ENCODE data around the gene ICAM2. TPM values are rescaled to one million over a fixed set of nuclear protein-coding genes. Genes with fewer than 3 reads are reported as not detected.

ICAM2 gene
- total RNA-seq, 2 experiments from 2014 or later, result 65.0 to 66.7 TPM

GRCh38 chr17:64060331-64060730 is 39.9 kb upstream of the ICAM2 start:
- Mint-ChIP-seq H3K4me1 (ENCODE audit: low read depth) (peaks cover 83% of the 10 kb centered on the region), H3K4me3 (no peak overlapping the region), H3K27me3 (no peaks in the 10 kb centered on the region), H3K27ac (peak overlapping the region; percentile 73), H3K9me3 (no peaks in the 10 kb centered on the region), H3K36me3 (peaks cover 61% of the 10 kb centered on the region)
- intact Hi-C loops (cut with micrococcal nuclease), result loop anchor here (10.0 kb wide), 1 partner anchor 444 kb away; the partner anchor contains the start of genes CEP95 and DDX5
- POLR2A ChIA-PET, result interaction anchor here (0.6 to 7.9 kb wide), 8 partner anchors 24 to 216 kb away, joined by 3 to 56 read pairs (median 6); partner anchors contain the start of genes ERN1, ICAM2 and TEX2
- CTCF ChIA-PET, result interaction anchor here (1.0 to 10.4 kb wide), 9 partner anchors 22 to 114 kb away, joined by 3 to 193 read pairs (median 6); partner anchors contain the start of genes ERN1 and ICAM2
- no peak for DNase-seq

GRCh38 chr17:64059756-64060155 is 39.3 kb upstream of the ICAM2 start:
- intact Hi-C loops (cut with micrococcal nuclease), result loop anchor here (10.0 kb wide), 1 partner anchor 445 kb away; the partner anchor contains the start of genes CEP95 and DDX5
- CTCF ChIA-PET, result interaction anchor here (2.3 to 10.4 kb wide), 3 partner anchors 31 to 71 kb away, joined by 10 to 193 read pairs (median 30); partner anchors contain the start of gene ERN1
- POLR2A ChIA-PET, result interaction anchor here (0.6 to 7.9 kb wide), 6 partner anchors 24 to 216 kb away, joined by 3 to 56 read pairs (median 10); partner anchors contain the start of genes ERN1, ICAM2 and TEX2
- H3K4me3 Mint-ChIP-seq, result no peak overlapping the region
- no peaks in the 10 kb centered on the region for H3K9me3 Mint-ChIP-seq
- no peak for DNase-seq
- H3K36me3 Mint-ChIP-seq, result peaks cover 60% of the 10 kb centered on the region
- H3K4me1 Mint-ChIP-seq (ENCODE audit: low read depth), result peaks cover 78% of the 10 kb centered on the region
- H3K27me3 Mint-ChIP-seq, result no peaks in the 10 kb centered on the region
- H3K27ac Mint-ChIP-seq, result peak overlapping the region; percentile 73

- no peaks in the 10 kb centered on the region for H3K27me3 Mint-ChIP-seq
- intact Hi-C loops (cut with micrococcal nuclease), result no loop called here
- H3K36me3 Mint-ChIP-seq, result peaks cover 59% of the 10 kb centered on the region
- peaks cover 67% of the 10 kb centered on the region for H3K4me1 Mint-ChIP-seq (ENCODE audit: low read depth)
- no peak for DNase-seq
- ChIA-PET POLR2A (interaction anchor here (0.6 kb wide), 1 partner anchor 121 kb away, joined by 4 read pairs; no protein-coding TSS in a partner anchor), CTCF (interaction anchor here (3.1 kb wide), 1 partner anchor 30 kb away, joined by 11 read pairs; no protein-coding TSS in a partner anchor)
- no peak overlapping the region for H3K4me3 Mint-ChIP-seq
- H3K27ac Mint-ChIP-seq, result peak overlapping the region; percentile 75
- H3K9me3 Mint-ChIP-seq, result no peaks in the 10 kb centered on the region
These were observed 38.2 kb upstream of the ICAM2 start for GRCh38 chr17:64058621-64059020.

- no peak overlapping the region for H3K4me3 Mint-ChIP-seq
- H3K27ac Mint-ChIP-seq, result peak overlapping the region; percentile 64
- intact Hi-C loops (cut with micrococcal nuclease), result no loop called here
- H3K9me3 Mint-ChIP-seq, result no peaks in the 10 kb centered on the region
- ChIA-PET POLR2A (no interaction called here), CTCF (interaction anchor here (1.0 to 9.1 kb wide), 3 partner anchors 9 to 74 kb away, joined by 6 to 89 read pairs (median 11); partner anchors contain the start of gene ERN1)
- peaks cover 61% of the 10 kb centered on the region for H3K4me1 Mint-ChIP-seq (ENCODE audit: low read depth)
- DNase-seq, result no peak
- H3K27me3 Mint-ChIP-seq, result no peaks in the 10 kb centered on the region
- peaks cover 63% of the 10 kb centered on the region for H3K36me3 Mint-ChIP-seq
These were observed 37.3 kb upstream of the ICAM2 start for GRCh38 chr17:64057701-64058263.

- CTCF ChIA-PET, result interaction anchor here (0.7 to 9.1 kb wide), 6 partner anchors 10 to 137 kb away, joined by 3 to 89 read pairs (median 6); partner anchors contain the start of genes ERN1 and GH1
These were observed 36.0 kb upstream of the ICAM2 start for GRCh38 chr17:64056269-64057005.

GRCh38 chr17:64055183-64056142 is 35.0 kb upstream of the ICAM2 start:
- ChIA-PET CTCF (interaction anchor here (0.5 to 9.1 kb wide), 5 partner anchors 26 to 183 kb away, joined by 3 to 89 read pairs (median 10); partner anchors contain the start of gene ERN1), POLR2A (no interaction called here)
- H3K27me3 Mint-ChIP-seq, result no peaks in the 10 kb centered on the region
- intact Hi-C loops (cut with micrococcal nuclease), result no loop called here
- no peak overlapping the region for H3K4me3 Mint-ChIP-seq
- no peaks in the 10 kb centered on the region for H3K9me3 Mint-ChIP-seq
- H3K27ac Mint-ChIP-seq, result peak overlapping the region; percentile 64
- H3K4me1 Mint-ChIP-seq (ENCODE audit: low read depth), result peaks cover 55% of the 10 kb centered on the region
- DNase-seq, result no peak
- H3K36me3 Mint-ChIP-seq, result peaks cover 81% of the 10 kb centered on the region

More at GRCh38 chr17:64056269-64057005, 36.0 kb upstream of the ICAM2 start:
- H3K27ac Mint-ChIP-seq, result peak overlapping the region; percentile 64
- POLR2A ChIA-PET, result interaction anchor here (0.9 kb wide), 1 partner anchor 26 kb away, joined by 4 read pairs; no protein-coding TSS in a partner anchor
- H3K4me1 Mint-ChIP-seq (ENCODE audit: low read depth), result peaks cover 55% of the 10 kb centered on the region
- no peaks in the 10 kb centered on the region for H3K9me3 Mint-ChIP-seq
- DNase-seq, result no peak
- peaks cover 73% of the 10 kb centered on the region for H3K36me3 Mint-ChIP-seq
- no peak overlapping the region for H3K4me3 Mint-ChIP-seq
- H3K27me3 Mint-ChIP-seq, result no peaks in the 10 kb centered on the region
- intact Hi-C loops (cut with micrococcal nuclease), result no loop called here

- intact Hi-C loops (cut with micrococcal nuclease), result no loop called here
- no peak overlapping the region for H3K4me3 Mint-ChIP-seq
- peaks cover 56% of the 10 kb centered on the region for H3K4me1 Mint-ChIP-seq (ENCODE audit: low read depth)
- no peak for DNase-seq
- H3K36me3 Mint-ChIP-seq, result peaks cover 81% of the 10 kb centered on the region
- POLR2A ChIA-PET, result interaction anchor here (0.9 kb wide), 1 partner anchor 9 kb away, joined by 3 read pairs; no protein-coding TSS in a partner anchor
- no peaks in the 10 kb centered on the region for H3K27me3 Mint-ChIP-seq
- H3K27ac Mint-ChIP-seq, result no peak overlapping the region
- H3K9me3 Mint-ChIP-seq, result no peaks in the 10 kb centered on the region
- CTCF ChIA-PET, result interaction anchor here (2.0 to 9.1 kb wide), 2 partner anchors 25 to 77 kb away, joined by 10 to 89 read pairs; partner anchors contain the start of gene ERN1
These were observed 33.9 kb upstream of the ICAM2 start for GRCh38 chr17:64054304-64054703.

- POLR2A ChIA-PET, result no interaction called here
- no peak for DNase-seq
- Mint-ChIP-seq H3K4me1 (ENCODE audit: low read depth) (peaks cover 44% of the 10 kb centered on the region), H3K36me3 (peaks cover 77% of the 10 kb centered on the region), H3K9me3 (no peaks in the 10 kb centered on the region), H3K4me3 (no peak overlapping the region), H3K27me3 (no peaks in the 10 kb centered on the region), H3K27ac (peak overlapping the region; percentile 41)
- CTCF ChIA-PET, result interaction anchor here (1.2 to 9.1 kb wide), 3 partner anchors 24 to 79 kb away, joined by 9 to 89 read pairs (median 10); partner anchors contain the start of gene ERN1
- intact Hi-C loops (cut with micrococcal nuclease), result no loop called here
These were observed 32.7 kb upstream of the ICAM2 start for GRCh38 chr17:64053101-64053500.

- Mint-ChIP-seq H3K27ac (peak overlapping the region; percentile 93), H3K36me3 (peaks cover 79% of the 10 kb centered on the region), H3K4me1 (ENCODE audit: low read depth) (peaks cover 29% of the 10 kb centered on the region), H3K4me3 (no peak overlapping the region), H3K27me3 (no peaks in the 10 kb centered on the region), H3K9me3 (no peaks in the 10 kb centered on the region)
- no peak for DNase-seq
- POLR2A ChIA-PET, result interaction anchor here (0.6 to 1.0 kb wide), 3 partner anchors 31 to 167 kb away, joined by 3 read pairs; no protein-coding TSS in a partner anchor
- intact Hi-C loops (cut with micrococcal nuclease), result no loop called here
- CTCF ChIA-PET, result interaction anchor here (0.8 to 9.1 kb wide), 8 partner anchors 9 to 164 kb away, joined by 3 to 89 read pairs (median 4); partner anchors contain the start of gene ERN1
These were observed 30.7 kb upstream of the ICAM2 start for GRCh38 chr17:64051153-64051552.

- peaks cover 27% of the 10 kb centered on the region for H3K4me1 Mint-ChIP-seq (ENCODE audit: low read depth)
- no peaks in the 10 kb centered on the region for H3K9me3 Mint-ChIP-seq
- ChIA-PET CTCF (interaction anchor here (0.6 to 9.1 kb wide), 5 partner anchors 23 to 103 kb away, joined by 3 to 89 read pairs (median 12); partner anchors contain the start of gene ERN1), POLR2A (interaction anchor here (1.4 kb wide), 1 partner anchor 81 kb away, joined by 5 read pairs; the partner anchor contains the start of gene ERN1)
- DNase-seq, result no peak
- H3K4me3 Mint-ChIP-seq, result no peak overlapping the region
- intact Hi-C loops (cut with micrococcal nuclease), result no loop called here
- peaks cover 80% of the 10 kb centered on the region for H3K36me3 Mint-ChIP-seq
- peak overlapping the region; percentile 45 for H3K27ac Mint-ChIP-seq
- H3K27me3 Mint-ChIP-seq, result no peaks in the 10 kb centered on the region
These were observed 28.4 kb upstream of the ICAM2 start for GRCh38 chr17:64048805-64049204.

- POLR2A ChIA-PET, result no interaction called here
These were observed 24.7 kb upstream of the ICAM2 start for GRCh38 chr17:64045176-64045575.

More at GRCh38 chr17:64045176-64045575, 24.7 kb upstream of the ICAM2 start:
- Mint-ChIP-seq H3K27me3 (no peaks in the 10 kb centered on the region), H3K4me3 (no peak overlapping the region), H3K4me1 (ENCODE audit: low read depth) (peaks cover 15% of the 10 kb centered on the region), H3K27ac (peak overlapping the region; percentile 5), H3K9me3 (no peaks in the 10 kb centered on the region), H3K36me3 (peaks cover 68% of the 10 kb centered on the region)
- DNase-seq, result no peak
- CTCF ChIA-PET, result interaction anchor here (1.7 to 3.6 kb wide), 2 partner anchors 16 to 89 kb away, joined by 9 to 31 read pairs; no protein-coding TSS in a partner anchor
- intact Hi-C loops (cut with micrococcal nuclease), result no loop called here

Data from activated CD4-positive, alpha-beta memory T cell treated with anti-CD3 and anti-CD28 coated beads for 36 hours (primary cell).